Embryonic facial prominence (tissue), 1 donor: ENCODE data around the gene STON1.
"Not testable (repeated sequence)": the region's sequence is repeated elsewhere in the genome, so short reads cannot be mapped to it uniquely, and the experiment has no call there.

Experiments used
- DNase-seq: peaks from one replicate; pipeline ENCODE4 v3.0.0-alpha.2; 2016; ENCODE audit errors: extremely low spot score

STON1 gene

DNA sequence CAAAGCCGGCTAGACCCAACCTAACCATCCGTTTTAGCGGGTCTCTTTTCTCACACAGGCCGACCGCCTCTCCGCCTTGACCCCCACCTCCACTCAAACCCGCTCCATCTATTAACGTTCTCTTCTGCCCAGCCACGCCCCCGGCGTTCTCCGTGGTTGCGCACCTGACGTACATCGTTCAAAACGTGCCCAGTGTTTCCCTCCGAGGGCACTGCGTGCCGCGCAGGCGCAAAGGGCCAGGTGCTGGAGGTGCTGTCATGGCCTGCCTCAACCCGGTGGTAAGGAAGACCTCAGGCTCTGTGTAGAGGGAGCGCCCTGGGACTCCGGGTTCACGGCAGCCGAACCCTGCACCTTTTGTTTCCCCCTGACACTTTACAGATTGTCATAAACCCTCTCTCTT, 87.7 kb downstream of the STON1 start, which contains the start of gene GTF2A1L:
Gene GTF2A1L, plus strand, starts transcription at position 239 of the 400 bp plus-strand sequence. Its CDS starts 19 bp downstream, at position 258.
- DNase-seq: no peak

DNA sequence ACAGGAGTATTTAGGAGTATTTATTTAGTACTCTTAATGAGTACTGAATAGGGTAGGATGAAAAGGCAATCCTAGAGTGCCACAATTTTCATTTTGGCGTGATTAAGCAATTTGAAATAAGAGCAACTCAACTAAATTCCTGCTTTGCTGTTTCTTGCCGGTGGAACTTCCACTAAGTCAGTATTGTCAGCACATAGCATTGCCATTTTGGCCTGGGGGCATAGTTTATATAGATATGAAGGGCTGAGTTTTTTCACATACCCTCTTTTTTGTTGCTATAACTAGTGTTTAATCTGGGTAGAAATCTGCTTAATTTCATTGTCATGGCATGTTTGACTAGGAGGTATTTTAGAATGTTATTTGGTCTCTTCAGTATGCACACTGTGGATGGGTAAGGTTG, 89.6 kb downstream of the STON1 start:
- DNase-seq: no peak

DNA sequence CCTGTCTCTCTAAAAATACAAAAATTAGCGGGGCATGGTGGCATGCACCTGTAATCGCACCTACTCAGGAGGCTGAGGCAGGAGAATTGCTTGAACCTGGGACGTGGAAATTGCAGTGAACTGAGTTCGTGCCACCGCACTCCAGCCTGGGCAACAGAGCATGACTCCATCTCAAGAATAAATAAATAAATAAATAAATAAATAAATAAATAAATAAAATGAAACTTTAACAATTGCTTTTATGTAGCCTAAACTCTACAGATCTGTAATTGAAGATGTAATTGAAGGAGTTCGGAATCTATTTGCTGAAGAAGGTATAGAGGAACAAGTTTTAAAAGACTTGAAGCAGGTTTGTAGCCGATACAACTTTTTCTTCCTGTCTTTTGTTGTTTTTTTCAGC, 90.7 kb downstream of the STON1 start:
- no peak for DNase-seq

DNA sequence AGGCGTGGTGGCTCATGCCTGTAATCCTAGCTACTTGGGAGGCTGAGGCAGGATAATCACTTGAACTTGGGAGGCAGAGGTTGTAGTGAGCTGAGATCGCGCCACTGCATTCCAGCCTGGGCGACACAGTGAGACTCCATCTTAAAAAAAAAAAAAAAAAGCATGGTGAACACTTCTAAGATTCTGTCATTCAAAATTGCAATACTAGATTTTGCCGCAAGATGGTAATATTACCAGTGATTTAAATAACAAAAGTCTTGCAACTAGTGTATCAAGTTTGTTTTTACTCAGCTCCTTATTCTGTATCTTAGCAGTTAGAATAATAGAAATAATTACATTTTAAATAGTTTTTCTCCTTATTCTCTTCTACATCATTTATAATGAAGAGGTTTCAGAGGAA, 92.7 kb downstream of the STON1 start:
- not testable (repeated sequence) for DNase-seq

DNA sequence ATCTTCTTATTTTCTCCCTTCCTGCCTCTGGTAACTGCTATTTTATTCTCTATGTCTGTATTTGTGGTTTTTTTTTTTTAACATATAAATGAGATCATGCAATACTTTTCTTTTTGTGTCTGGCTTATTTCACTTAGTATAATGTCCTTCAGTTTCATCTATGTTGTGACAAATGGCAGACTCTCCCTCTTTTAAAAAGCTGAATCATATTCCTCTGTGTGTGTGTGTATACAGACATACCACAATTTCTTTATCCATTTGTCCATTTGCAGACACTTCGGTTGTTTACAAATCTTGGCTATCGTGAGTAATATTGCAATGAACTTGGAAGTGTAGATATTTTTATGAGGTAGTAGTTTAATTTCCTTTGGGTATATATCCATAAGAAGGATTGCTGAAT, 94.7 kb downstream of the STON1 start:
- no peak for DNase-seq

DNA sequence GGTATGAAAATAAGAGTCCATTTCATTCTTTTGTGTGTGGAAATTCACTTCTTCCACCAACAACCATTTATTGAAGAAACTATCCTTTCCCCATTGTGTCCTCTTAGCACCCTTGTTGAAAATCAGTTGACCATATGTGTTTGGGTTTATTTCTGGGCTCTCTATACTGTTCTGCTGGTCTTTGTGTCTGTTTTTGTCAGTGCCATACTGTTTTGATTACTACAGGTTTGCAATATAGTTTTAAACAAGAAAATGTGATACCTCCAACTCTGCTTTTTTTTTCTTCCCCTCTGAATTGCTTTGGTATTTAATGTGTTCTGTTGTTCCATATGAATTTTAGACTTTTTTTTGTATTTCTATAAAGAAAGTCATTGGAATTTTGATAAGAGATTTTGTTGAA, 96.1 kb downstream of the STON1 start:
- no peak for DNase-seq

DNA sequence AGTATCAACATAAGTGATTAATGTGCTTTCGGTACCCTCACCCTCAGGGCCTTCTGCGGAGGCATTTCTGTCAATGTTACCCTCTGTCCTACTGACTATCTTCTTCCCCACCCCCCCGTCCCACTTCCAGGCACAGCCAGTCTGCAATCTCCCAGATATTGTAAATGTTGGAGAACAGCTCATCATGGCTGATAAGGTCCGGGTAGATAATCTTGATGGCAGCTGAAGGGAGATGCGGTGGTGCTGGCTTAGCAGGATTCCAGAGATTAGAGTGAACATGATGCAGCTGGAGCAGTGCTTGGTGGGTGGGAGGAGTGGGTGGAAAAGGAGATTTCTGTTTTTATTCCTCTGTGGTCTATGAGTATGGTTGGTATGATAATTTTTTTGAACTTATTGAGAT, 103.2 kb downstream of the STON1 start:
- DNase-seq: no peak

DNA sequence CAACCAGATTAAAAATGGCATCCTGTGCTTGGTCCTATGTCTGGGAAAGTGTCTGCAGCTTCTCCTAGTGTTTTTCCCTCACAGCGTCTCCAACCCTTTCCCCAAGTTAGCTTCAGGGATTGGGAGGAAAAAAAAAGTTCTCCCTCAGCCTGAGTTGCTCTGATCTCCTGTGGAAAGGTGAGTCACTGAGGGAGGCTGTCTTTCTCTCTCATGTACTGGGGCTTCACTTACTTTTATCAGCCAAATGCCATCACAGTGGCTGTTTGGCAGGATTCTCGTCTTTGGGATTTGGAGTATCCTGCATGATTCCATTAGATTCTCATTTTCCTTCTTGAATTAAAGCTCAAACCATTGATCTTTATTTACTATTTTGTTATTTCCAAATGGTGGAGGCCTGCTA, 105.8 kb downstream of the STON1 start:
- DNase-seq: no peak

DNA sequence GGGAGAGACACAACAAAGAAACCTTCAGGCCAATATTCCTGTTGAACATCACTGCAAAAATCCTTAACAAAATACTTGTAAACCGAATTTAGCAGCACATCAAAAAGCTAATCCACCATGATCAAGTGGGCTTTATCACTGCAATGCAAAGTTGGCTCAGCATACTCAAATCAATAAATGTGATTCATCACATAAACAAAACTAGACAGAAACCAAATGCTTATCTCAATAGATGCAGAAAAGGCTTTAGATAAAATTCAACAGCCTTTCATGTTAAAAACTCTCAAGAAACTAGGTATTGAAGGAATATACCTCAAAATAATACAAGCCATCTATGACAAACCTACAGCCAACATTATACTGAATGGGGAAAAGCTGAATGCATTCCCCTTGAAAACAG, 108.3 kb downstream of the STON1 start:
- DNase-seq: no peak
